Thoracic aorta (tissue), 2 donors: ENCODE data around the gene CAP2. TPM values are rescaled to one million over a fixed set of nuclear protein-coding genes. Genes with fewer than 3 reads are reported as not detected.
A peak's percentile ranks its signal among the peaks of the same experiment; 100 is the strongest.

Experiments used
- ATAC-seq: fragments of 150-250 bp; one replicate; pipeline ENCODE4 v1.8.0; 2017; ENCODE audit warnings: low read depth; ENCODE audit not compliant: insufficient number of reproducible peaks, low FRiP score
- DNase-seq: peaks from one replicate; pipeline ENCODE4 v3.0.0-alpha.2; 2020; ENCODE audit warnings: low spot score
- H3K27ac ChIP-seq, 2 donors: fragments of 200-600 bp; sonication (generic); 1 replicate in 1 of 2; 2 replicates in 1 of 2; pipeline ENCODE4 v1.5.1; 2016; ENCODE audit warnings: mild to moderate bottlenecking in 2 of 2, moderate library complexity in 2 of 2
- H3K27me3 ChIP-seq: fragments of 200-600 bp; sonication (generic); replicated peaks from 2 replicates; pipeline ENCODE4 v1.6.0; 2016; ENCODE audit warnings: mild to moderate bottlenecking; ENCODE audit not compliant: insufficient read depth
- H3K36me3 ChIP-seq: fragments of 200-600 bp; sonication (generic); one replicate; pipeline ENCODE4 v1.5.1; 2016
- H3K4me1 ChIP-seq, 2 donors: fragments of 200-600 bp; sonication (generic); 1 replicate in 1 of 2; 2 replicates in 1 of 2; pipeline versions ENCODE4 v1.5.1 to v1.6.0; 2016; ENCODE audit warnings: low read depth in 2 of 2, mild to moderate bottlenecking in 1 of 2; ENCODE audit not compliant: control insufficient read depth in 1 of 2
- H3K4me3 ChIP-seq: fragments of 200-600 bp; sonication (generic); 2 replicates; pipeline ENCODE4 v1.5.1; 2016; ENCODE audit warnings: mild to moderate bottlenecking
- H3K9me3 ChIP-seq: fragments of 200-600 bp; sonication (generic); 2 replicates; pipeline ENCODE4 v1.5.1; 2016
- total RNA-seq, 2 donors: library from RNA; depleted of rRNA; stranded (reverse); fragments of >200 nt; gene quantifications; one replicate each; pipeline versions ENCODE4 v1.1.0 to v1.2.3, GENCODE V29; 2016
- TF ChIP-seq, protein P1 (sequence below): fragments of 200-600 bp; sonication (generic); IDR thresholded peaks from one replicate; pipeline ENCODE4 v1.5.1; 2019; ENCODE audit warnings: antibody characterized with exemption

Gene CAP2
- total RNA-seq, 2 donors from 2014 or later = 20.6 to 20.8 TPM

DNA sequence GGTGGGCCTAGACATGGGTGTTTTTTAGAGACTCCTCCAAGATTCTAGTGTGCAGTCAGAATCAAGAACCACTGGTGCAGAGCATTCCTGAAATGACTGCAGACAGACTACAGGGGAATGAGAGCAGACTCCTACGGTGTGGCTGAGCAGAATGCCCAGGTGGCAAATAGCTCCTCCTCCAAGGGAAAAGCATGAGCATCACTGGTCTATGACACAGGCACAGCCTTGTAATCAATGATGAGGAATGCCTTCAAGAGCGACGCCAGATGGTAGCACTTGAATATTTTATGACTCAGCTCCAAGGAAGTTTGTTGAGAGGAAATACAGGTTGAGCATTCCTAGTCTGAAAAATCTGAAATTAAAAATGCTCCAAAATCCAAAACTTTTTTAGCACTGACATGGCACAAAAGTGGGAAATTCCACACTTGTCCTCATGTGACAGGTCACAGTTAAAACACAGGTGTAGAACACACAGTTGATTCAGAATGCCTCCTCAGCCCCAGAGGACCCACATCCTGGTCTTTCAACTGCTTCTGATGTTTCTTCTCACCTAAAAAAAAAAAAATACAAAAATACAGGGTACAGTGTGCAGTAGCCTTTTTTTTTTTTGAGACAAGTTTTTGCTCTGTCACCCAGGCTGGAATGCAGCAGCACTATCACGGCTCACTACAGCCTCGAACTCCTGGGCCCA lies 196.2 kb downstream of the CAP2 start:
- no peaks in the 10 kb centered on the region for H3K36me3 ChIP-seq
- no peak overlapping the region for H3K27ac ChIP-seq
- H3K4me3 ChIP-seq = no peak overlapping the region
- ATAC-seq (no peak), DNase-seq (no peak)
- TF ChIP-seq, protein P1, sequence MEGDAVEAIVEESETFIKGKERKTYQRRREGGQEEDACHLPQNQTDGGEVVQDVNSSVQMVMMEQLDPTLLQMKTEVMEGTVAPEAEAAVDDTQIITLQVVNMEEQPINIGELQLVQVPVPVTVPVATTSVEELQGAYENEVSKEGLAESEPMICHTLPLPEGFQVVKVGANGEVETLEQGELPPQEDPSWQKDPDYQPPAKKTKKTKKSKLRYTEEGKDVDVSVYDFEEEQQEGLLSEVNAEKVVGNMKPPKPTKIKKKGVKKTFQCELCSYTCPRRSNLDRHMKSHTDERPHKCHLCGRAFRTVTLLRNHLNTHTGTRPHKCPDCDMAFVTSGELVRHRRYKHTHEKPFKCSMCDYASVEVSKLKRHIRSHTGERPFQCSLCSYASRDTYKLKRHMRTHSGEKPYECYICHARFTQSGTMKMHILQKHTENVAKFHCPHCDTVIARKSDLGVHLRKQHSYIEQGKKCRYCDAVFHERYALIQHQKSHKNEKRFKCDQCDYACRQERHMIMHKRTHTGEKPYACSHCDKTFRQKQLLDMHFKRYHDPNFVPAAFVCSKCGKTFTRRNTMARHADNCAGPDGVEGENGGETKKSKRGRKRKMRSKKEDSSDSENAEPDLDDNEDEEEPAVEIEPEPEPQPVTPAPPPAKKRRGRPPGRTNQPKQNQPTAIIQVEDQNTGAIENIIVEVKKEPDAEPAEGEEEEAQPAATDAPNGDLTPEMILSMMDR = no peak
- H3K4me1 ChIP-seq = no peaks in the 10 kb centered on the region
- H3K9me3 ChIP-seq = no peaks in the 10 kb centered on the region
- no peaks in the 10 kb centered on the region for H3K27me3 ChIP-seq

DNA sequence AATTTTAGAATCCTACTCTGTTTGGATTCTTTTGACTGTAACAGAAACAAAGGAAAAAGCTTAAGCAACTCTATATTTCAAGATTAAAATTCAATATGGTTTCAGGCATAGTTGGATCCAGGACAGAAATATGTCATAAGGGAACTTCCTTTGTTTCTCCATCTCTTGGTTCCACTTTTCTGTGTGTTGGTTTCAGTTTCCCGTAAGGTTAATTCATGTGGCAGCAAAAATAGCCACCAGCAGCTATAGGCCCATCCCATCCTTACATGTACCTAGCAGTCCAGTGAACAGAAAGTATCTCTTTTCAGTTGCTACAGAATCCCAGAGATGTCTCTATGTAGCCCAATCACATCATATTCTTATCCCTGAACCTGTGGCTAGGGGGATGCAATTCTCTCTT lies 197.9 kb downstream of the CAP2 start:
- DNase-seq (no peak), ATAC-seq (no peak)
- H3K4me1 ChIP-seq = no peaks in the 10 kb centered on the region
- H3K4me3 ChIP-seq = no peak overlapping the region
- H3K9me3 ChIP-seq = no peaks in the 10 kb centered on the region
- H3K27ac ChIP-seq = no peak overlapping the region
- no peaks in the 10 kb centered on the region for H3K36me3 ChIP-seq
- TF ChIP-seq, protein P1 = no peak
- no peaks in the 10 kb centered on the region for H3K27me3 ChIP-seq

DNA sequence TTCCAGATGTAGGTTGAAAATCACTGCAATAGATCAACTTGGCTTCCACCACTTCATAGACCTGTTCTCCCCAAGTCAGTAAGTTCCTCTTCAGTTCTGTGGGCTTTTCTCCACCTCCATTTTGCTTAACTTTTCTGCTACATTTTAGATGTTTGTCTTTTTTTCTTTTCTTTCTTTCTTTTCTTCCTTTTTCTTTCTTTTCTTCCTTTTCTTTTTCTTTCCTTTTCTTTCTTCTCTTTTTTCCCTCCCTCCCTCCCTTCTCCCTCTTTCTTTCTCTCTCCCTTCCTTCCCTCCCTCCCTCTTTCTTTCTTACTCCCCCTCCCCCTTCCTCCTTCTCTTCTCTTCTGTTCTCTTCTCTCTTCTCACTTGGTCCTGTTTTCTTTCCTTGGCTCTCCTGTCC lies 199.9 kb downstream of the CAP2 start:
- no peaks in the 10 kb centered on the region for H3K4me1 ChIP-seq
- ATAC-seq (no peak), DNase-seq (no peak)
- no peaks in the 10 kb centered on the region for H3K9me3 ChIP-seq
- H3K27me3 ChIP-seq = no peaks in the 10 kb centered on the region
- H3K36me3 ChIP-seq = no peaks in the 10 kb centered on the region
- TF ChIP-seq, protein P1 = no peak
- no peak overlapping the region for H3K27ac ChIP-seq
- H3K4me3 ChIP-seq = no peak overlapping the region

DNA sequence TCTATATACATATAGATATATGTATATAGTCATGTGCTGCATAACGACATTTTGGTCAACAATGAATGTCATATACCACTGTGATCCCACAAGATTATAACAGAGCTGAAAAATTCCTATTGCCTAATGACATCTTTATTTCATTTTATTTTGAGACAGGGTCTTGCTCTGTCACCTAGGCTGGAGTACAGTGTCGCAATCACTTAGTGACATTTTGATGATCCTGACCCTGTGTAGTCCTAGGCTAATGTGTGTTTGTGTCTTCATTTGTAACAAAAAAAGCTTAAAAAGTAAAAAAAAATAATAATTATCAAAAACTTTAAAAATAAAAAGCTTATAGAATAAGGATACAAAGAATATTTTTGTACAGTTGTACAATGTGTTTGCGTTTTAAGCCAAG lies 202.7 kb downstream of the CAP2 start:
- Histone ChIP-seq H3K36me3 (no peaks in the 10 kb centered on the region), H3K27me3 (no peaks in the 10 kb centered on the region), H3K4me1 (no peaks in the 10 kb centered on the region), H3K27ac (no peak overlapping the region), H3K4me3 (no peak overlapping the region), H3K9me3 (no peaks in the 10 kb centered on the region)
- DNase-seq = no peak
- no peak for ATAC-seq
- TF ChIP-seq, protein P1 = no peak

DNA sequence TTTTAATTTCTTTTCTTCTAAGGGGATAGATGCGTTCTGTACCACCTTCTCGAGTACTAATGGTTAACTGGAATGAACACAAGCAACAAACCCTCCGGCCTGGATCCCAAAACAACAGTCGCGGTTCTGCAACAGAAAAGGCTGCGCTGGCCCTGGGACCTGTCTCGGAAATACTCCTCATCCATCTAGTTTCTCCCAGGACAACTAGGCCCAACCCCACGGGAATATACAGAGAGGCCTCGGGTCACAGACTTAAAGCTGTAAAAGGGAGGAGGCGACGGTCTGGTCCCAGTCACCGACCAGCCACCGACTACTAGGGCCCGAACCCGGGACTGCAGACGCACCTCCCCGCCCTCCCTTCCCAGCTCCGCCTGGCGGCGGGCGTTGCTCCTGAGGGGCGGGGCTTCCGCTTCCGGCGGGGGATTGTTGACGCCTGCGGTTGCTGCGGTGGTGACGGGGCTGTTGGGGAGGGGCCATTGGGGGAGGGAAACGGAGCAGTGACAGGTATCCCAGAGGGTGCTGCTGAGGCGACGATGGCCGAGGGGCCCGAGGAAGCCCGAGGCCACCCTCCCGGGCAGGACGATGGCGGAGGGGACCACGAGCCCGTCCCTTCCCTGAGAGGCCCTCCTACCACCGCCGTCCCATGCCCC lies 206.6 kb downstream of the CAP2 start, which contains the start of gene FAM8A1:
FAM8A1 (plus strand) TSS at position 426 of the 650 bp plus-strand sequence; CDS start at position 534, 108 bp downstream.
- DNase-seq (peak; percentile 88), ATAC-seq (peak; percentile 95)
- H3K27ac ChIP-seq = peak within 1 kb of the TSS; percentile 92 to 94
- H3K9me3 ChIP-seq = no peaks in the 10 kb centered on the region
- TF ChIP-seq, protein P1 = peak; percentile 73
- H3K36me3 ChIP-seq = no peaks in the 10 kb centered on the region
- no peaks in the 10 kb centered on the region for H3K27me3 ChIP-seq
- peak within 1 kb of the TSS; percentile 79 for H3K4me3 ChIP-seq
- peaks cover 8 to 18% of the 10 kb centered on the region in 2 donors for H3K4me1 ChIP-seq
